ENCODE results near the gene NBPF6.
"Not testable (repeated sequence)": the region's sequence is repeated elsewhere in the genome, so short reads cannot be mapped to it uniquely, and the experiment has no call there.

DNA sequence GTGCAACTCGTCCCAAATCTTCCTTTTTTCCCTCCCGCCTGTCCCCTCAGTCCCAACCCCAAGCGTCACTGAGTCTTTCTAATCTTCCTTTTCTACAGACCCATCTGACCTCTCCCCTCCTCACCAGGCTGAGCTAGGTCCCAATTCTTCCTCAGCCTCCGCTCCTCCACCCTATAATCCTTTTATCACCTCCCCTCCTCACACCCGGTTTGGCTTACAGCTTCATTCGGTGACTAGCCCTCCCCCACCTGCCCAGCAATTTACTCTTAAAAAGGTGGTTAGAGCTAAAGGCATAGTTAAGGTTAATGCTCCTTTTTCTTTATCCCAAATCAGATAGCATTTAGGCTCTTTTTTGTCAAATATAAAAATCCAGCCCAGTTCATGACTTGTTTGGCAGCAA, 24.4 kb downstream of the NBPF6 start:
- not testable (repeated sequence) for TF ChIP-seq CTCF, POLR2A (IDR thresholded peaks at IDR 0.05)

Measured in Peyer's patch (tissue), 4 donors.